Stimulated activated CD4-positive, alpha-beta T cell treated with anti-CD3 and anti-CD28 coated beads, TNF-alpha, amount 100 ng/mL, for 1 hour (primary cell): ENCODE measurements around the gene RPL7A.

Experiments used
- DNase-seq, 3 donors: peaks; one replicate each; pipeline ENCODE4 v3.0.0-alpha.2; 2020; ENCODE audit warnings: low read depth in 3 of 3, low spot score in 1 of 3

Gene RPL7A

GRCh38 chr9:133347515-133347984 is 468 bp upstream of the RPL7A start:
- no peak for DNase-seq

GRCh38 chr9:133348718-133349573 is 928 bp downstream of the RPL7A start:
- DNase-seq: no peak

DNA sequence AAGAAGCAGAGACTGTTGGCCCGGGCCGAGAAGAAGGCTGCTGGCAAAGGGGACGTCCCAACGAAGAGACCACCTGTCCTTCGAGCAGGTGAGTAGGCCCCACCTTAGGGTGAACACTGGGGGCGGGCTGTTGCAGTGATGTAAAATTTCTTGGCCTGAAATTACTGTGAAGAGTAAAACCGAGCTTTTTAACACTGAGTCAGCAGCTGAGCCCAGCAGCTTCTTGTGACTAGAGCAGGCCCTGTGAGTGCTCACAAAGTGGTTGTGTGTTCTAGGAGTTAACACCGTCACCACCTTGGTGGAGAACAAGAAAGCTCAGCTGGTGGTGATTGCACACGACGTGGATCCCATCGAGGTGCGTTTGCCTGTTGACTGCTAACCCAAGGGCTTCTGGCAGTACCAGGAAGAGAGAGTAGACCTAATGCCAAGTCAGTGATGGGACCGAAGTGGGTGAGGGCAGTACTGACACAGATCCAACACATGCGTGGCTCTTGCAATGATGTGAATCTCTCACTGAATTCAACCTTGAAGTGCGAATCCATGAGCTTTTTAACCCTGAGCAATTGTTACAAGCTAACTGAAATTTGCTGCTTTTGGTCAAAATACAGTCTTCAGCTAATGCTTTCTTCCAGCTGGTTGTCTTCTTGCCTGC is 2.1 kb downstream of the RPL7A start:
- no peak for DNase-seq

DNA sequence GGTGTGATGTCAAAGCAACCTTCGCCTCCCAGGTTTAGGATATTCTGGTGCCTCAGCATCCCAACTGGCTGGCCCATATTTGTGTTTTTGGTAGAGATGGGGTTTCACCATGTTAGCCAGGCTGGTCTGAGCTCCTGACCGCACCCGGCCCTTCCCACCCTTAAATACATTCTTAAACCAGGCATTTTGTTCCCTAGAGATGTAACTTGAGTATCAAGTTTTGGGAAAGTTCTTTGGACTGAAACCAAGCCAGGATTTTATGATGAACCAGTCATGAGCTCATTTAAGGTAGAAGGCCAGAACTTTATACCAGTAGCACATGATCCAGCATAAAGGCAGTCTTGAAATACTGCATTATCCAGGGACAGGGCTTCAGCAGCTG is 3.5 kb downstream of the RPL7A start:
- DNase-seq: no peak

DNA sequence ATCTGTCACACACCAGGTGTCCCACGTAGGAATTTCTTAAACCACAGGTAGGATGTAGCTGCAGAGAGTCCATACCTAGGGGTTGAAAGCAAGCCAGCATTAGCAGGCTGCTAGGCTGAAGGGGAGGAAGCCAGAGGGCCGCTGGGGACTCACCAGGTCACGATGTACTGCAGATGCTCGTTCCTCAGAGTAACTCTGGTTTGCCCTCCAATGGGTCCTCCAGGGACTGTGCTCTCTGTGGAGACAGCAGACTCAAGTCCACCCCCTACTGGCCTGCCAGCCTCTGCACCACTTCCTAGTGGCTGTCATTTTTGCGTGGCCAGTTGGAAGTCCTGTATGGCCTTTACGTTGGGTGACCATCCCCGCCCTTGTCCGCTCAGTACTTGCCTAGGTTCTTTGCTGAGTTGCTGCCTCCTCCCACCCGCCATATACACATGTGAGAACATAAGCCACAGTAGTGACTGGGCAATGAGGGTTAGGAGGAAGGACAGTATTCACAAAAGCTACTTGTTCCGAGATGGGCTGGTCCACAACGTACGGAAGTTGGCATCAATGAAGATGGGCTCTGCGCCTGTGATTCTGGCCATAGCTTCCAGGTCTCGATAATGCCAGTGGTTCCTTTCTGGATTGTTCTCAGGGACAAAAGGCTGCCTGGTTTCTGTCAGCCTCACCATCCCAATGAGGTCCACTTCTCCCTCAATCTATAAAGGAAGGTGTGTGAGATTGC is 4.1 kb downstream of the RPL7A start:
- no peak for DNase-seq

DNA sequence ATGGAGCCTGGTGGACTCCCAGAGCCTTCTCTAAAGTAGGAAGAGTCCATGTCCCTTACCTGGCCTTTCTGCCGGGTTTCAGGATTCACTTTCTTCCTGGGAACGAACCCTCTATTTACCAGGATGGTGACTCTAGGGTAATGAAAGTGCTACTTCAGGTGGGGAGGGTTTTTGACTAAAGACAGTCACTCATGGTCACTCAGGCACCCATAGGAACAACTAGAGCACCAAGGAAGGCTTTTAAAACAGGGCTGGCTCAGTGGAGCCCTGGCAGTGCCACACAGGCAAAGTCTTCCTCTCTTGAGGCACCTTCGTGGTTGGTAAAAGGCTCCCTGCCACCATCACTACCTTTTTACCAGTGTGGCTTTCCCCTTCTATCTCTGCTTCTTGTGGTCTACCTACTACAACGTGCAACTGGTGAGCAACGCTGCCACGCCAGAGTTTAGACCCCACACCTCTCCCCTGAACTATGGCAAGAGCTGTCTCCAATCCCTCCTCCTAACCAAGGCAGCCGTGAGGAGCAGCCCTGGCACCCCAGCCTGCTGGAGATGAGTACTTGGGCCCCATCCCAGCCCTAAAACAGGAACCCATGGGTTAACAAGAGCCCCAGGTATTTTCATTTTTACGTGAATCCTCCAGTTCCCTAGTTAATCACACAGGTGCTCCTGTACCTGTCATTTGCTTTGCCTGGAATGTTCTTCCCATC is 4.8 kb downstream of the RPL7A start:
- DNase-seq: no peak

DNA sequence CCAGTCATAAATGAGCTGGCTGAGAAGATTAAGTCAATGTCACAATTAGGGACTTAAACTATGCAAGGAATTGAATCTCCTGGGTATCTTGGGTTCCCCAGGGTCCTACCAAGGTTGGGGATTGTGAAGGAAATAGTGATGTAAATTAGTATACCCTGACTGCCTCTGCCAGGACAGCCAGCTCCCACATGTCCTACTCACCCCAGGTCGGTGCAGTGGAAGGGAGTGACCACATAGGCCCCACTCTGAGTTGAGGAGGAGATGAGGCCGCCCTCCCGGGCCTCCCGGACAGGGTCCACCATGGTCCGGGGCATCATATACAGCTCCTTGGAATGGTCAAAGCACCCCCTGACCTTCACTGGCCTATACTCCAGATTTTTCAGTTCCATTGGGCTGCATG is 5.5 kb downstream of the RPL7A start:
- DNase-seq: no peak

DNA sequence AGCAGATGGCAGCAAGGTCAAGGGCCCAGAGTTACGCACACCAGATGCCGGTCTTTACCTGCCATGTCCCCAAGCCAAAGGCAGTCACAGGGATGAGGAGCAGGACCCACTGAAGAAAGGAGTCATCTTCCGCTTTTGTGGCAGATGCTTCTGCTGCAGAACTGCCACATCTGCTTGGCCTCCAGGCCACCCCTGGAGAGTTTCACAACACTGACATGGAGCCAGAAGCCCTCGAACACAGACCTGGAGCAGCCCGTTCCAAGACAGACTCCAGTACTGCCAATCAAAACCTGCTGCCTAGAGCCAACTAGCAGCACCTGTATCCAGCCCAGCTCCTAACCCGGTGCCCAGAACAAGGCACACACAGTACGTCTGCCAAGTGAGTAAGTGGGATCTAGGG is 6.7 kb downstream of the RPL7A start:
- DNase-seq: no peak

DNA sequence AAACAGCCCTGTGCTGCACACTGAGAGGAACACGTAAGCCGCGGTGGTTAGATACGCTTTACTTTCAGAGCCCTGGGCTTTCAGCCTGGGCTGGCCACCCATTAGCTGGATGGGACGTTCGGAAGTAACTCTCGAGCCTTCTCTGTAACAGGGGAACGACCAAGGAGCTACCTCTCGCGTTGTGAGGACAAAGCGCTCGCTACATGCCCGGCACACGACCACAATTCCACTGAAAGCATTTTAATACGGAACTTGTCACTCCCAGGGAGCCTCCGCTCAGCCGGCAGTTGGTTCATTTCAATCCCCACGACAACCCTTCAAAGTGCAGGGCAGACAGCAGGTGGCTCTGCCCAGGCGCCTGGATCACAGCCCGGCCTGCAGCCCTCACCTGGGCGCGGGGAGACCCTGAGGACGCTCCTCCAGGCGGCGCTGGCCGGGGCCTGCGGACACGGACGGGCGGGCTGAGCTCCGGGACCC is 7.9 kb downstream of the RPL7A start:
- no peak for DNase-seq

GRCh38 chr9:133356391-133357091 is 8.5 kb downstream of the RPL7A start, which contains the start of the genes SURF1 and SURF2:
Gene SURF1, minus strand, starts transcription at chr9:133356487. Its CDS starts 34 bp downstream, at chr9:133356453.
Gene SURF2, plus strand, starts transcription at chr9:133356550. Its CDS starts 43 bp downstream, at chr9:133356593.
- DNase-seq: peak; percentile 61 to 91 (median 75)

GRCh38 chr9:133357656-133358055 is 9.6 kb downstream of the RPL7A start:
- DNase-seq: no peak

DNA sequence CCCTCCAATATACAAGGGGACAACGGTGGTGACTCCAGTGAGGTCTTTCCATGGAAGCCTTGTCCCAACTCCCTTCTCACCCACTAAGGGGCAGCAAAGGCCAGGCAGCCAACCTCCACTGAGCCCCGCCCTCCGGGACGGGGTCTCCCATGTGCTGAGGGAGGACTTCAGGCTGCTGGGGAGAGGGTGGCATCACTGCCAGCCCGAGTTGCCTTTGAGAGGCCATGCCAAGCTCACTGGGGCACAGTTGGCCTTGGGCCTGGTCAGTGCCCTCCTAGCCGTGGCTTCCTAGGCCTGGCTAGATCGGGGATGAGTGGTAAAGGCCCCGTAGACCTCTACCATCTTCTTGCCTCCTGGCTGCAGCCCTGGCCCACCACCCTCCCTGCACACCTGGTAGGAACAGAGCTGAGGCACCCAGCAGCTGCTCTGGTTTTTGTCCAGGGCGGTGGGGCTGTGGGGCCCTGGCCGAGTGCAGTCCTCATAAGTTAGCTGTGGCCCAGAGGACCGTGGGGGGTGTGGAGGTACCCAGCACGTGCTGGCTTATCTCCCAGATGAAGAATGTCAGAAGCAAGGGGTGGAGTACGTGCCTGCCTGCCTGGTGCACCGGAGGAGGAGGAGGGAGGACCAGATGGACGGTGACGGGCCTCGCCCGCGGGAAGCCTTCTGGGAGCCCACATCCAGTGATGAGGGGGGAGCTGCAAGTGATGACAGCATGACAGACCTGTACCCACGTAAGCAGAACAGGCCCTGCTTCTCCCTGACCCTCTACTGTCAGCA is 11.6 kb downstream of the RPL7A start:
- no peak for DNase-seq

GRCh38 chr9:133360400-133361393 is 12.7 kb downstream of the RPL7A start:
- DNase-seq: no peak

DNA sequence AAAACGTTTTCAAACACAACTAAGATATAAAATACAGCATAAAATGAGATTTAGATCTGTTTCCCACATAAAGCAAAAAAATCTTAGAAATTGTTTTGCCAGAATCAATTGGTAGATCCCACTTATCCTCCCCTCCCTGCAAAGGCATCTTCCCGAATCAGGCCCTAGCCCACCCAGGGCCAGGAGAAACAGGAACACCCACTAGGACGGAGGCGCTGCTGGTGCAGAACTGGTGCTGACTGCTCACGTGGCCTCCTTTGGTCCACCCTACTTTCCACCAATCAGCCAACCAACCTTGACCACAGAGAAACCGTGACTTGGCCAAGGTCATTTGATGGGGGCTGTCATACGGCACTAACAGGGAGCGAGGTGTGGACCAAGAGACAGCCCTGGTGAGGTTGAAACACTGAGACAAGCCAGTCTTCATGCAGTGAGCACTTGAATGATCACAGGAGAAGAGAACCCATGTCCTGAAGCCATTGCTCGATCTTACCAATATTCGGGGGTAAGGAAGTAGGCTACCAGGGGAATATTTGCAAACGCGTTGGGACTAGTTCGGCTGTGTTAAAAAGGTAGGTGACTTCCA is 13.6 kb downstream of the RPL7A start:
- no peak for DNase-seq

DNA sequence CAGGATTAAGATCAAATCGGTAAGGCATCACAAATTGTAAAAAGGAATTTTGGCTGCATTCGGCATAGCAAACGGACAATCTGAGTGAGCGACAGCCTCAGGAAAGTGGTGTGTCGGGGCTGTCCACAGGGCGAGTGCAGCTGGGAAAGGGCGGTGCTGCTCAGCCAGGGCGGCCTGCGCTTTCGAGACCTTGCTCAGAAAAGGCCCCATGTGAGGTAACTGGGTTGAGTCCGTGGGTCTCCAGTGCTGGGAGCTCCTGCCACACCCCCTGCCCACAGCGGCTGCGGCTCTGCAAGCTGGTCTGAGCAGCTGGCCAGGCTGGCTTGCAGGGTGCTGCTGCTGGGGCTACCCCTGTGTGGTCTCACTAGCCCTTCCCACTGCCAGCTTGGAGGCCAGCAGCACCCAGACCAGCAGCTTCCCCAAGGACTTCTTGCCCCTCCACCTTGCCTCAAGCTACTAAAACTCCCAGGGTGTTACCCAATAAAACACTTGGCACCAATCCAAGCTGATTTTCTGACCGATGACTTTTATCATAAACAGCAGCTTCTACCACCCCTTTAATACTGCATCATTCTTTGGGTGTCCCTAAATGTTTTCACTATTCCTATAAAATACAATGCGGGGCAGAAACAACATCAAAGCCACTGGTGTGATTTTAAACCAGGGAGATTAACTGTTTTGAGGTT is 14.5 kb downstream of the RPL7A start:
- no peak for DNase-seq

GRCh38 chr9:133366435-133366834 is 18.4 kb downstream of the RPL7A start:
- no peak for DNase-seq

GRCh38 chr9:133367221-133367620 is 19.2 kb downstream of the RPL7A start:
- no peak for DNase-seq
